Ascending aorta (tissue), 2 donors: ENCODE measurements around the gene PRPF40B. TPM values are rescaled to one million over a fixed set of nuclear protein-coding genes. Genes with fewer than 3 reads are reported as not detected.
A peak's percentile ranks its signal among the peaks of the same experiment; 100 is the strongest.

Experiments used
- DNase-seq, 2 donors: peaks; one replicate each; pipeline ENCODE4 v3.0.0-alpha.2; 2019; ENCODE audit warnings: low spot score in 2 of 2
- H3K27ac ChIP-seq, 2 donors: fragments of 200-600 bp; sonication (generic); one replicate each; pipeline ENCODE4 v1.5.1; 2016 to 2017; ENCODE audit warnings: mild to moderate bottlenecking in 1 of 2
- H3K27me3 ChIP-seq: fragments of 200-600 bp; sonication (generic); one replicate; pipeline ENCODE4 v1.5.1; 2017
- H3K36me3 ChIP-seq, 2 donors: fragments of 200-600 bp; sonication (generic); one replicate each; pipeline ENCODE4 v1.5.1; 2016
- H3K4me1 ChIP-seq, 2 donors: fragments of 200-600 bp; sonication (generic); one replicate each; pipeline ENCODE4 v1.5.1; 2016 to 2017; ENCODE audit warnings: mild to moderate bottlenecking in 1 of 2
- H3K4me3 ChIP-seq, 2 donors: fragments of 200-600 bp; sonication (generic); one replicate each; pipeline ENCODE4 v1.5.1; 2016 to 2017; ENCODE audit warnings: mild to moderate bottlenecking in 1 of 2
- H3K9me3 ChIP-seq, 2 donors: fragments of 200-600 bp; sonication (generic); one replicate each; pipeline ENCODE4 v1.5.1; 2016
- intact Hi-C: fragments of 100-400 bp; cut with DNase I; formaldehyde crosslinking; loops from one replicate; pipeline ENCODE4 v1.15.1; 2023
- total RNA-seq: library from RNA; depleted of rRNA; stranded (reverse); fragments of >200 nt; gene quantifications from one replicate; pipeline ENCODE4 v1.1.0, GENCODE V29; 2016
- TF ChIP-seq, protein P1 (sequence below), 3 experiments: fragments of 200-600 bp in 2 of 3; fragments of 450-650 bp in 1 of 3; sonication (generic) in 2 of 3; IDR thresholded peaks; one replicate each; pipeline ENCODE4 v1.5.1; 2016 to 2019; ENCODE audit warnings: antibody characterized with exemption in 3 of 3, mild to moderate bottlenecking in 1 of 3, moderate library complexity in 1 of 3

Gene PRPF40B
- total RNA-seq, 1 donor from 2014 or later, result 9.5 TPM

- H3K4me1 ChIP-seq, result peaks cover 21 to 43% of the 10 kb centered on the region in 2 donors
- H3K27ac ChIP-seq, result peak overlapping the region; percentile 84 to 97
- DNase-seq, result no peak
- no peaks in the 10 kb centered on the region for H3K36me3 ChIP-seq
- intact Hi-C loops, result loop anchor here (2.0 kb wide), 1 partner anchor 66 kb away; the partner anchor contains the start of gene TMBIM6
- no peaks in the 10 kb centered on the region for H3K9me3 ChIP-seq
- H3K27me3 ChIP-seq, result no peaks in the 10 kb centered on the region
- TF ChIP-seq, protein P1, sequence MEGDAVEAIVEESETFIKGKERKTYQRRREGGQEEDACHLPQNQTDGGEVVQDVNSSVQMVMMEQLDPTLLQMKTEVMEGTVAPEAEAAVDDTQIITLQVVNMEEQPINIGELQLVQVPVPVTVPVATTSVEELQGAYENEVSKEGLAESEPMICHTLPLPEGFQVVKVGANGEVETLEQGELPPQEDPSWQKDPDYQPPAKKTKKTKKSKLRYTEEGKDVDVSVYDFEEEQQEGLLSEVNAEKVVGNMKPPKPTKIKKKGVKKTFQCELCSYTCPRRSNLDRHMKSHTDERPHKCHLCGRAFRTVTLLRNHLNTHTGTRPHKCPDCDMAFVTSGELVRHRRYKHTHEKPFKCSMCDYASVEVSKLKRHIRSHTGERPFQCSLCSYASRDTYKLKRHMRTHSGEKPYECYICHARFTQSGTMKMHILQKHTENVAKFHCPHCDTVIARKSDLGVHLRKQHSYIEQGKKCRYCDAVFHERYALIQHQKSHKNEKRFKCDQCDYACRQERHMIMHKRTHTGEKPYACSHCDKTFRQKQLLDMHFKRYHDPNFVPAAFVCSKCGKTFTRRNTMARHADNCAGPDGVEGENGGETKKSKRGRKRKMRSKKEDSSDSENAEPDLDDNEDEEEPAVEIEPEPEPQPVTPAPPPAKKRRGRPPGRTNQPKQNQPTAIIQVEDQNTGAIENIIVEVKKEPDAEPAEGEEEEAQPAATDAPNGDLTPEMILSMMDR (IDR thresholded peaks at IDR 0.05), result no peak
- no peak overlapping the region for H3K4me3 ChIP-seq
Measured at GRCh38 chr12:49675137-49675536, 51.8 kb downstream of the PRPF40B start.

- no peak for DNase-seq
- H3K36me3 ChIP-seq, result no peaks in the 10 kb centered on the region
- no peaks in the 10 kb centered on the region for H3K27me3 ChIP-seq
- H3K27ac ChIP-seq, result no peak overlapping the region
- H3K4me1 ChIP-seq, result peaks cover 4 to 15% of the 10 kb centered on the region in 2 donors
- no peaks in the 10 kb centered on the region for H3K9me3 ChIP-seq
- intact Hi-C loops, result no loop called here
- no peak overlapping the region for H3K4me3 ChIP-seq
- TF ChIP-seq, protein P1 (IDR thresholded peaks at IDR 0.05), result no peak
Measured at GRCh38 chr12:49678711-49679110, 55.4 kb downstream of the PRPF40B start.

DNA sequence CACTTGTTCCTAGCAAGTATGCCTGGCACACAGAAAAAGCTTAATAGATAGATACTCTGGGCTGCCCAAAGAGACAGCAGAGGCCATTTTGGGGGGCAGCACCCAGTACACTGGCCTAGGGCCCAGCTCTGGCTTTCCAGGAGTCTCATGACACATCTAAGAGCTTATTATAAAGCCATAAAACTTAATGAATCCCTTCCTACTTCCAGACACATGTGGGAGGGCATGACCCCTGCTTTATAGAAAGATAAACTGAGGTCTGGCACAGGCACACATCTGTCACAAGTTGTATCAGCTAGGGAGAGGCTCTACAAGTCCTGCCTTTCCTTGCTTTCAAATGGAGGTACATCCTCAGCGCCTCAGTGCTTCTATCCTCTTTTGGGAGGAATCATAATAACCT lies 56.7 kb downstream of the PRPF40B start:
- Histone ChIP-seq H3K36me3 (no peaks in the 10 kb centered on the region), H3K4me1 (peaks cover 0 to 3% of the 10 kb centered on the region in 2 donors), H3K9me3 (no peaks in the 10 kb centered on the region), H3K27me3 (no peaks in the 10 kb centered on the region), H3K27ac (no peak overlapping the region), H3K4me3 (no peak overlapping the region)
- no peak for DNase-seq
- TF ChIP-seq, protein P1 (IDR thresholded peaks at IDR 0.05), result no peak
- intact Hi-C loops, result no loop called here

DNA sequence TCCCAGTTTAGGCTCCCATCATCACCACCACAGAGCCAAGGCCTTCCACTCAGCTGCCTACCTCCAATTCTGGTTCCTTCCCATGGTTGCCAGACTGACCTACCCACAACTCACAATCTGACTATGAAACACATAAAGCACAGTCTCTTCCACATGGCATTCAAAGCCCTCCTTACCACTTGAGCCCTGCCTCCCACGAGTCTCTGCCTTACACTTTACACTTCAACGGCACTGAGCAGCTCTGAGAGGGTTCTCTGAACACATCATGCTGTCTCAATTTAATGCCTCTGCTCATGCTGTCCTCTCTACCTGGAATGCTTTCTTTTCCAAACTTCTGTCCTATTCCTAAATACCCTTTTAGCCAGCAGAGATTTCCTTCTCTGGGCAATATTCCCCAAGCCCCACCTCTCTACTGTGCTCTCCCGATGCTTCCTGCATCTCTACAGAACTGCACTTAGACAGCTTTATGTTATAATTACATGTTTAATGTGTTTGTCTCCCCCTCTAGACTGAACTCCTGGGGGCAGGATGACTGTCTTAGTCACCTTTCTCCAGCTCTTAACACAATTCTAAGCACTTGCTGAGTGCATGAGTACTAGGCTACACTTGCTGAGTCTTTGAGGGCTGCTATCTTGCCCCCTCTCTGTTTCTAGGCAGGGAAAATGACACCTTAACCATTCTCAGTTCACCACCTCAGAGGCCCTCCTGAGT lies 60.4 kb downstream of the PRPF40B start:
- TF ChIP-seq, protein P1 (IDR thresholded peaks at IDR 0.05), result no peak
- intact Hi-C loops, result no loop called here
- Histone ChIP-seq H3K27me3 (no peaks in the 10 kb centered on the region), H3K4me1 (no peaks in the 10 kb centered on the region), H3K9me3 (no peaks in the 10 kb centered on the region), H3K4me3 (no peak overlapping the region), H3K27ac (no peak overlapping the region), H3K36me3 (no peaks in the 10 kb centered on the region)
- DNase-seq, result no peak

- Histone ChIP-seq H3K4me1 (no peaks in the 10 kb centered on the region), H3K9me3 (no peaks in the 10 kb centered on the region), H3K4me3 (no peak overlapping the region), H3K27ac (no peak overlapping the region), H3K27me3 (no peaks in the 10 kb centered on the region), H3K36me3 (no peaks in the 10 kb centered on the region)
- DNase-seq, result no peak
- TF ChIP-seq, protein P1 (IDR thresholded peaks at IDR 0.05), result no peak
- intact Hi-C loops, result no loop called here
Measured at GRCh38 chr12:49684310-49684854, 61.0 kb downstream of the PRPF40B start.
